BJ (cell line): Measurements from ENCODE around the gene TRAK2. TPM values are rescaled to one million over a fixed set of nuclear protein-coding genes. Genes with fewer than 3 reads are reported as not detected.

Experiments
- CTCF ChIA-PET: fragments of 350-600 bp; formaldehyde crosslinking; extraction: SDS; loops from one replicate; lab custom pipeline; 2021; ENCODE audit warnings: antibody characterized with exemption, inconsistent platforms; lab: Yijun Ruan, JAX
- POLR2A ChIA-PET: fragments of 300-600 bp; sonication (Branson Sonifier 250); formaldehyde crosslinking; extraction: SDS; loops from one replicate; lab custom pipeline; 2021; ENCODE audit warnings: antibody characterized with exemption; lab: Charles Lee
- DNase-seq: peaks from one replicate; pipeline ENCODE4 v3.0.0-alpha.2; 2011; ENCODE audit warnings: low read depth
- H3K27me3 ChIP-seq: 2 replicates; pipeline ENCODE4 v1.6.0; 2011; ENCODE audit warnings: low read length; ENCODE audit not compliant: control insufficient read depth, insufficient read depth
- H3K36me3 ChIP-seq: 2 replicates; pipeline ENCODE4 v1.5.1; 2011; ENCODE audit warnings: low read length; ENCODE audit not compliant: control insufficient read depth, insufficient read depth
- H3K4me3 ChIP-seq: 2 replicates; pipeline ENCODE4 v1.5.1; 2011; ENCODE audit warnings: low read depth, mild to moderate bottlenecking, control low read depth, low read length
- polyA minus RNA-seq: library from RNA; depleted of rRNA, polyadenylated mRNA; stranded (reverse); fragments of >200 nt; gene quantifications from 2 replicates; pipeline ENCODE4 v1.2.3, GENCODE V29; 2011; rRNA and poly(A)+ RNA removed
- polyA plus RNA-seq: library from polyadenylated mRNA; depleted of rRNA; stranded (reverse); fragments of >200 nt; gene quantifications from 2 replicates; pipeline ENCODE4 v1.2.3, GENCODE V29; 2011; rRNA removed
- TF ChIP-seq, protein P1 (sequence below): IDR thresholded peaks from 2 replicates; pipeline ENCODE4 v1.5.1; 2011; ENCODE audit warnings: low read depth, mild to moderate bottlenecking, control low read depth, inconsistent platforms, low read length, moderate library complexity; ENCODE audit not compliant: insufficient read depth

Gene TRAK2, protein sequence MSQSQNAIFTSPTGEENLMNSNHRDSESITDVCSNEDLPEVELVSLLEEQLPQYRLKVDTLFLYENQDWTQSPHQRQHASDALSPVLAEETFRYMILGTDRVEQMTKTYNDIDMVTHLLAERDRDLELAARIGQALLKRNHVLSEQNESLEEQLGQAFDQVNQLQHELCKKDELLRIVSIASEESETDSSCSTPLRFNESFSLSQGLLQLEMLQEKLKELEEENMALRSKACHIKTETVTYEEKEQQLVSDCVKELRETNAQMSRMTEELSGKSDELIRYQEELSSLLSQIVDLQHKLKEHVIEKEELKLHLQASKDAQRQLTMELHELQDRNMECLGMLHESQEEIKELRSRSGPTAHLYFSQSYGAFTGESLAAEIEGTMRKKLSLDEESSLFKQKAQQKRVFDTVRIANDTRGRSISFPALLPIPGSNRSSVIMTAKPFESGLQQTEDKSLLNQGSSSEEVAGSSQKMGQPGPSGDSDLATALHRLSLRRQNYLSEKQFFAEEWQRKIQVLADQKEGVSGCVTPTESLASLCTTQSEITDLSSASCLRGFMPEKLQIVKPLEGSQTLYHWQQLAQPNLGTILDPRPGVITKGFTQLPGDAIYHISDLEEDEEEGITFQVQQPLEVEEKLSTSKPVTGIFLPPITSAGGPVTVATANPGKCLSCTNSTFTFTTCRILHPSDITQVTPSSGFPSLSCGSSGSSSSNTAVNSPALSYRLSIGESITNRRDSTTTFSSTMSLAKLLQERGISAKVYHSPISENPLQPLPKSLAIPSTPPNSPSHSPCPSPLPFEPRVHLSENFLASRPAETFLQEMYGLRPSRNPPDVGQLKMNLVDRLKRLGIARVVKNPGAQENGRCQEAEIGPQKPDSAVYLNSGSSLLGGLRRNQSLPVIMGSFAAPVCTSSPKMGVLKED
- polyA plus RNA-seq (25.3 and 34.7 TPM in 2 replicates), polyA minus RNA-seq (28.7 and 34.5 TPM in 2 replicates)

DNA sequence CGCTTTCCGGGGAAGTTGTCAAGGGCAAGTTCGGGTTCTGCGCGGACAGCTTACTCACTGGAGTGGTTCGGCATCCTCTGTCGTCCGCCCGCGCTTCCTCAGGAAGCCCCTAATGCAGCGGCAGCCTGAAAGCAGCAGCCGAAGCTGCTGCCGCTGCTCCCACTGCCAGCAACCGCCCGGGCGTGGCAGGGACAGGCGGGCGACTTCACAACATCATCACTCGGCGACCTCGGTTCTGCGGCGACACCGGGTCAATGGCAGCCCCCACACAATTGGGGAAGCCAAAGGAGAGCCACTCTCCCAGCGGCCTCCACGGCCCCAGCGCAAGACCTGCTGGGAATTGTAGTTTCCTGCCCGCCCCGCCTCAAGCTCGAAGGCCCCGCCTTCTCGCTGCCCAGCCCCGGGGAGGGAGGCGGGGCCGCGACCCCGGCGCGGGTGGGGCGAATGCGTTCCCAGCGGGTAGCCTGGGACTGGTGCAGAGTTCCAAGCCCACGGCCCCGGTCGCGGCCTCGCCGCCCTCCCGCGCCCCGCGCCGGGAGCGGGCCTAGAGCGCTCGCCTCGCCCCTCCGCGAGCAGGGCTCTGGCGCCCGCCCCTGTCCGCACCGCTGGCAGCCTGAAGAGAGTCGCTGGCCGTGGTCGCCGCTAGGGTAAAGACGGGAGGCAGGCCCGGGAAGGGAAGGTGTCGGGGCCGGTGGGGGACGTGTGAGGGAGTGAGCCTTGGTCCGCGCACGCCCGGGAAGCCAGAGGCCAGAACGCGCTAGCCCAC is at the start of gene TRAK2, which contains the start of gene STRADB:
TRAK2 (minus strand) TSS at position 167 of the 766 bp plus-strand sequence. CDS start 30,951 bp downstream, outside the sequence.
STRADB (plus strand) TSS at position 449 of the 766 bp plus-strand sequence. CDS start 3,101 bp downstream, outside the sequence.
- ChIA-PET POLR2A (interaction anchor here (0.6 kb wide), 2 partner anchors 25 to 42 kb away, joined by 4 to 8 read pairs; no protein-coding TSS in a partner anchor), CTCF (interaction anchor here (0.6 to 1.4 kb wide), 4 partner anchors 10 to 381 kb away, joined by 3 to 5 read pairs (median 3); a partner anchor contains a TSS)
- Histone ChIP-seq H3K27me3 (no peaks in the 10 kb centered on the region), H3K4me3 (peak within 1 kb of the TSS; percentile 70), H3K36me3 (no peaks in the 10 kb centered on the region)
- TF ChIP-seq, protein P1, sequence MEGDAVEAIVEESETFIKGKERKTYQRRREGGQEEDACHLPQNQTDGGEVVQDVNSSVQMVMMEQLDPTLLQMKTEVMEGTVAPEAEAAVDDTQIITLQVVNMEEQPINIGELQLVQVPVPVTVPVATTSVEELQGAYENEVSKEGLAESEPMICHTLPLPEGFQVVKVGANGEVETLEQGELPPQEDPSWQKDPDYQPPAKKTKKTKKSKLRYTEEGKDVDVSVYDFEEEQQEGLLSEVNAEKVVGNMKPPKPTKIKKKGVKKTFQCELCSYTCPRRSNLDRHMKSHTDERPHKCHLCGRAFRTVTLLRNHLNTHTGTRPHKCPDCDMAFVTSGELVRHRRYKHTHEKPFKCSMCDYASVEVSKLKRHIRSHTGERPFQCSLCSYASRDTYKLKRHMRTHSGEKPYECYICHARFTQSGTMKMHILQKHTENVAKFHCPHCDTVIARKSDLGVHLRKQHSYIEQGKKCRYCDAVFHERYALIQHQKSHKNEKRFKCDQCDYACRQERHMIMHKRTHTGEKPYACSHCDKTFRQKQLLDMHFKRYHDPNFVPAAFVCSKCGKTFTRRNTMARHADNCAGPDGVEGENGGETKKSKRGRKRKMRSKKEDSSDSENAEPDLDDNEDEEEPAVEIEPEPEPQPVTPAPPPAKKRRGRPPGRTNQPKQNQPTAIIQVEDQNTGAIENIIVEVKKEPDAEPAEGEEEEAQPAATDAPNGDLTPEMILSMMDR = peak; percentile 35
- peak; percentile 82 for DNase-seq

DNA sequence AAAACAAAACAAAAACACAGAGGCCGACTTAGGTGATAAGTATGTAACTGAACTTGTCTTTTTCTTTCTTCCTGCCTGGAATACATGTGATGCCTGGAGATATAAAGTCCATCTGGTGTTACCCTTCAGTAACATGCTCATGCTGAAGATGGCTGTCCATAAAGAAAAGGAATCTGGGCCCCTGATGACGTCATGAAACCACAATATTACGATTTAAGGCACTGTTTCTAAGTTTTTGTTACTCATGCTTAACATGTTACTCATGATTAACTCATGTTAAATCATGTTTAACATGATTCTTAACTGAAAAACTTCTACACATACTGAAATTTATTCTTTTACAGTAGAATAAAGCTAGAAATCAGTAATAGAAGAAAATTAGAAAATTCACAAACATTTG is 49.3 kb upstream of the TRAK2 start:
- POLR2A ChIA-PET = no interaction called here
- Histone ChIP-seq H3K36me3 (no peaks in the 10 kb centered on the region), H3K4me3 (no peak overlapping the region), H3K27me3 (no peaks in the 10 kb centered on the region)
- TF ChIP-seq, protein P1 = no peak
- CTCF ChIA-PET = no interaction called here
- no peak for DNase-seq

DNA sequence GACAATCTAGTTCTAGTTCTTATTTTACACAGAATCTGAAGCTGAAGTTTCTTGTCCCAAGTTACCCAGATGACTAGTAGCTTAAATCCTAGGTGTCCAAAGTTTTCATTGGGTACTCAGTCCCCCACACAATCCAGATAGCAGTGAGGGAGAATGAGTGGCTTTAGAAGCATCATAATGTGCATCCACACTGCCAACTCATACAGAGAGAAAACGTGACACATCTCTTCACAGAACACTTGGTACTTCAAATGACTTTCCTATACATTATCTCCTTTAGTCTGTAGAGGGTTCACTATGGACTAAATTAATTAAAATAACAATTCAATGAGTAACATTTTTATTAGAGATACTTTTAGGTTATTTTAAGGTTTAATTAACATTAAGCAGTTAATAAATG is 45.5 kb upstream of the TRAK2 start:
- no peaks in the 10 kb centered on the region for H3K27me3 ChIP-seq
- no peak overlapping the region for H3K4me3 ChIP-seq
- ChIA-PET CTCF (no interaction called here), POLR2A (no interaction called here)
- TF ChIP-seq, protein P1 = no peak
- no peak for DNase-seq
- no peaks in the 10 kb centered on the region for H3K36me3 ChIP-seq

DNA sequence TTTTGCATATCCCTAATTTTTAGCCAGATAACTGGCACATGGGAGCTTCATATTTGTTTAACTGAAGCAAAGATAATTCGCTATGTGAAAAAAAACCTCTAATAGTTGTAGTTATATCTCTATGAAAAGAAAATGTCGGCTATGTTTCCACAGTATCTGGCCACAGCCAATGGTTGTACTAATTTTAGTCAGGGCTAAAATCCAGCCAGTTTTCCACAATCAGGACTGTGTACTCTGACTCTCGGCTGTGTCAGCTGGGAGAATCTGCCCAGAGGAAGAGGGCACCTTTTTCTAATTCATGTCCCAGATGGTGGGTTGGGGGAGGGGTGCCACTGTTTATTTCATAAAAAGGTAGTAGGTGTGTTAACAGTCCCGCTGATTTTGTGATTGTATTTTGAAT is 39.0 kb upstream of the TRAK2 start:
- CTCF ChIA-PET = no interaction called here
- DNase-seq = no peak
- Histone ChIP-seq H3K27me3 (no peaks in the 10 kb centered on the region), H3K36me3 (no peaks in the 10 kb centered on the region), H3K4me3 (no peak overlapping the region)
- POLR2A ChIA-PET = no interaction called here
- TF ChIP-seq, protein P1 = no peak
